DOHH2 (cell line): ENCODE measurements around the gene AP1M2.

Source experiments
- EZH2phosphoT487 ChIP-seq: fragments of 200-600 bp; sonication (generic); IDR thresholded peaks from 2 replicates; pipeline ENCODE4 v1.6.1; 2017; ENCODE audit warnings: borderline replicate concordance, mild to moderate bottlenecking, antibody characterized with exemption, low read length, moderate library complexity, mixed read lengths
- TF ChIP-seq, protein P1 (sequence below): fragments of 200-600 bp; sonication (generic); IDR thresholded peaks from one replicate; pipeline ENCODE4 v1.5.1; 2014; ENCODE audit warnings: antibody characterized with exemption, mild to moderate bottlenecking, low read depth, low read length; ENCODE audit not compliant: poor library complexity, severe bottlenecking

DNA sequence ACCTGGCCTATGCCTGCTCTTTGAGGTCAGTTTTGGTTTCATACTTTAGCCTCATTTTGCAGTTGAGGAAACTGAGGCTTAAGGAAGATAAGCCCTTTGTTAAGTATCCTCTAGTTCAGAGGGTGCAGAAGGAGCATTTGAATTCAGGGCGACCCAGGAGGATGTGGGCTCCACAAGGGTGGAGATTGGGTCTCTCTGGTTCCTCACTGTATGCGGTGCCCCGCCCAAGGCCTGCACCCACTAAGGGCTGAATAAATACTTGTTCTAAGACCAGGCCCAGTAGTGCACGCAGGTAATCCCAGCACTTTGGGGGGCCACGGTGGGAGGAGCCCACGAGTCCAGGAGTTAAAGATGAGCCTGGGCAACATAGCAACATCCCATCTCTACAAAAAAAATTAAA lies 37.5 kb upstream of the AP1M2 start:
- TF ChIP-seq, protein P1, sequence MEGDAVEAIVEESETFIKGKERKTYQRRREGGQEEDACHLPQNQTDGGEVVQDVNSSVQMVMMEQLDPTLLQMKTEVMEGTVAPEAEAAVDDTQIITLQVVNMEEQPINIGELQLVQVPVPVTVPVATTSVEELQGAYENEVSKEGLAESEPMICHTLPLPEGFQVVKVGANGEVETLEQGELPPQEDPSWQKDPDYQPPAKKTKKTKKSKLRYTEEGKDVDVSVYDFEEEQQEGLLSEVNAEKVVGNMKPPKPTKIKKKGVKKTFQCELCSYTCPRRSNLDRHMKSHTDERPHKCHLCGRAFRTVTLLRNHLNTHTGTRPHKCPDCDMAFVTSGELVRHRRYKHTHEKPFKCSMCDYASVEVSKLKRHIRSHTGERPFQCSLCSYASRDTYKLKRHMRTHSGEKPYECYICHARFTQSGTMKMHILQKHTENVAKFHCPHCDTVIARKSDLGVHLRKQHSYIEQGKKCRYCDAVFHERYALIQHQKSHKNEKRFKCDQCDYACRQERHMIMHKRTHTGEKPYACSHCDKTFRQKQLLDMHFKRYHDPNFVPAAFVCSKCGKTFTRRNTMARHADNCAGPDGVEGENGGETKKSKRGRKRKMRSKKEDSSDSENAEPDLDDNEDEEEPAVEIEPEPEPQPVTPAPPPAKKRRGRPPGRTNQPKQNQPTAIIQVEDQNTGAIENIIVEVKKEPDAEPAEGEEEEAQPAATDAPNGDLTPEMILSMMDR, result no peak
- TF ChIP-seq EZH2phosphoT487, result no peak
